Neuron (in vitro differentiated cells): ENCODE results near the gene JAZF1.

Experiments used
- H2AFZ ChIP-seq: one replicate; pipeline ENCODE4 v1.6.1; 2013; ENCODE audit warnings: low read depth, mild to moderate bottlenecking, inconsistent platforms, low read length, moderate library complexity
- H3K27me3 ChIP-seq: one replicate; pipeline ENCODE4 v1.6.1; 2013; ENCODE audit warnings: low read length; ENCODE audit not compliant: insufficient read depth
- H3K36me3 ChIP-seq: one replicate; pipeline ENCODE4 v1.6.1; 2013; ENCODE audit warnings: low read length; ENCODE audit not compliant: insufficient read depth
- H3K4me1 ChIP-seq: one replicate; pipeline ENCODE4 v1.6.1; 2013; ENCODE audit warnings: low read length; ENCODE audit not compliant: insufficient read depth
- H3K4me3 ChIP-seq: 2 replicates; pipeline ENCODE4 v1.5.1; 2013; ENCODE audit warnings: mild to moderate bottlenecking, low read length, moderate library complexity
- H3K9me3 ChIP-seq: one replicate; pipeline ENCODE4 v1.6.1; 2013; ENCODE audit warnings: low read length

JAZF1 gene

DNA sequence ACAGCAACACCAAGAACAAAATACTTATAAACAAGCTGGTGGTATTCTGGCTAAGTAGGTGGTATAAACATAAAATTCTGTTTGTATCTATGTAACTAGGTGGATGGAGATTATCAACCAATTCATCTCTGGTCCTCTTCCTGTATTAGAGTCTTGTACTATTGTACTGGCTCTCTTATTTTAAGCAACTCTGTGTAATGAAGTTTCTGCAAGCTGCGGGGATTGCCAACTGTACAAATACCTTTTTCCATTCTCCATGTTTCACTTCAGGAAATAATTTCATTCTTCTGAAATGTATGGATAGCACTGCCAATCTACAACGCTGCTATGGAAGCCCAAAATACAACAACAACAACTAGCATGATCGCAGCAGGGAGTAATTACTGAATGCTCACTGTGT, 44.8 kb downstream of the JAZF1 start:
- no peak overlapping the region for H3K4me3 ChIP-seq
- H3K4me1 ChIP-seq, result peaks cover 4% of the 10 kb centered on the region
- H2AFZ ChIP-seq, result no peak overlapping the region
- no peaks in the 10 kb centered on the region for H3K27me3 ChIP-seq
- H3K9me3 ChIP-seq, result no peaks in the 10 kb centered on the region
- H3K36me3 ChIP-seq, result no peaks in the 10 kb centered on the region

DNA sequence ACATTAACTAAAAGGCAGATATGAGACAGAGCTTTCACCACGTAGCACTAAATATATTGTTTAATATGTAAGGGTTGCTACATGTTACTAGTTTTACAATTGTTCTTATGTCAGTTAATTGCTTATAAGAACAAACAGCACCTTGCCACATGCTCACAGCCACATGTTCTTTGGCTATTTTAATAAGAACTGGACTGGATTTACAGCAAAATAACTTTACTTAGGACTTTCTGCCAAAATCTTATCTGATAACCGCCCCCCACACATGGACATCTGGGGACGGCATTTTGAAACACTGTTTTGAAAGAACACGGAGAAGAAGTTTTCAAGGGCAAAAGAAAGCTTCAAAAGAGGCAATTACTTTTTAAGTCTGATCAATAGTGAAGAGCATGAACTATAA, 45.3 kb downstream of the JAZF1 start:
- no peaks in the 10 kb centered on the region for H3K9me3 ChIP-seq
- no peaks in the 10 kb centered on the region for H3K27me3 ChIP-seq
- peaks cover 4% of the 10 kb centered on the region for H3K4me1 ChIP-seq
- H3K4me3 ChIP-seq, result no peak overlapping the region
- no peak overlapping the region for H2AFZ ChIP-seq
- H3K36me3 ChIP-seq, result no peaks in the 10 kb centered on the region

DNA sequence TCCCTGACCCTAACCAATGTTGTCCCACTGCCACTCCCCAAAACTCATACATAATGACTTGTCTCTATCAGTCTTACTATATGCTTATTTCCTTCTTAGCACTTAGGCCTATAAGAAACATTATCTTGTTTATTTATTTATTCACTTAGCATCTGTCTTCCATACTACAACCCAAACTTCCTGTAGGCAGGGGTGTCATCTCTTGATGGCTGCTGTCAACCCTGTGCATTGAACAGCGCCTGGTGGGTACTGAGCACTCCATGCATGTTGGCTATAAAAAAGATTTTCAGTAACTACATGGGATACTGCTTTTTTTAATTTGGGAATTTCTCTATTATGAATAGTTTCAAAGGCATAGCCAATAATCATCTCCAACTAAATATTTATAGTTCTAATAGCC, 46.7 kb downstream of the JAZF1 start:
- no peak overlapping the region for H3K4me3 ChIP-seq
- H3K4me1 ChIP-seq, result peaks cover 4% of the 10 kb centered on the region
- H3K9me3 ChIP-seq, result no peaks in the 10 kb centered on the region
- H3K36me3 ChIP-seq, result no peaks in the 10 kb centered on the region
- no peak overlapping the region for H2AFZ ChIP-seq
- H3K27me3 ChIP-seq, result no peaks in the 10 kb centered on the region

DNA sequence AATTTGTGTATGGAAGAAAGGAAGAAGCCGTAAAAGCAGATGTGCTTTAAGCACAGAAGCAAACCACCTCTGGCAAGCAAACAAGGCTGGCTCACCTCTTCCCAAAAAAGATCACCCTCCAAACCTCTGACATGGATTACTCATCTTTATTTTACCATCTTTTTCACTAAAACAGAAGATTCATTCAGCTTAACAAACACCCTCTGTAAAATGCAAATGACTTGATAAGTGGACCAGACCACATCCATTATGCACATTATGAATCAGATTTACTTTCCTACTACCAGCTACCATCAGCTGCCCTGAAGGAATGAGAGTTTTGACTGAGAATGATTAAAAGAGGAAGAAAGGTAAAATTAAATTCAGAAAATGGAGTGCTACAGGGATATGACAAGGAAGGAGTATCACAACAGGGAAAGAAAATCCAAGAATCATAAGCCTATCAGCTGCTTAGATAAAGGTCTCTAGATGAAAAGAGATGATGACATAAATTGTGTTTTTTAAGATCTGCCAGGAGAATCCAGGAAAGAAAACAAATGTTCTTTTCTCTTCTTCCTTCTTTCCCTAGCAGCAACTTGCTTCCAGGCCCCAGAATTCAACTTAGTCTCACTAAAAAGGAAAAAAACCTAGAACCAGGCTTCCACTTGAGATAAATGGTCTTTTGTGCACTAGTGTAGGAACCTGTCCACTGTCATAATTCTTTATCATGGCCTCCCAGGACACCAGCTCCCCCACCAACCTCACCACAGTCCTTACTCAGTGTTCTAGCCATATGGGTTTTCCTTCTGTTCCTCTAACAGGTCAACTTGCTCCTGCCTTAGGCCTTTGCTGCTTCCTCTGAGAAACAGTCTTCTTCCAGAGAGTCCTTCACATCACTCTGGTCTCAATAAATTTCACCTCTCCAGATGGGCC, 47.4 kb downstream of the JAZF1 start:
- no peak overlapping the region for H2AFZ ChIP-seq
- no peaks in the 10 kb centered on the region for H3K9me3 ChIP-seq
- H3K4me1 ChIP-seq, result peaks cover 4% of the 10 kb centered on the region
- H3K27me3 ChIP-seq, result no peaks in the 10 kb centered on the region
- H3K4me3 ChIP-seq, result no peak overlapping the region
- H3K36me3 ChIP-seq, result no peaks in the 10 kb centered on the region

DNA sequence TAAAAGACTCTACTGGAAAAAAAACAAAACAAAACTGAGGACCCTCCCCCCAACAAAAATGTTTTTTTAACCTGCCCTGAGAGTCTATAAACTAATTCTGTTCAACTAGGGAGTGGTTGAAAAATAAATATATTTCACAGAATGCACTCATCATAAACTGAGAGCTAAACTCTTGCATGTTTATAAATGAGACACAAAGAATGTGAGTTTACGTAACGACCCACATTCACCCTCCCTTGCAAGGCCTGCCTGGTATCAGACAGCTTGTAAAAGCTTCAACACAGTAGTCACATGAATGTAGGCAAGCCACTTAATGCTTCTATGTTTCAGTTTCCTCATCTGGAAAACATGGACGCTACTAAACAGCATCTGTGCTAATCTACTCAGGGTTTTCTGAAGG, 50.3 kb downstream of the JAZF1 start:
- H3K27me3 ChIP-seq, result no peaks in the 10 kb centered on the region
- H3K4me3 ChIP-seq, result no peak overlapping the region
- peaks cover 8% of the 10 kb centered on the region for H3K4me1 ChIP-seq
- no peaks in the 10 kb centered on the region for H3K9me3 ChIP-seq
- no peak overlapping the region for H2AFZ ChIP-seq
- no peaks in the 10 kb centered on the region for H3K36me3 ChIP-seq

DNA sequence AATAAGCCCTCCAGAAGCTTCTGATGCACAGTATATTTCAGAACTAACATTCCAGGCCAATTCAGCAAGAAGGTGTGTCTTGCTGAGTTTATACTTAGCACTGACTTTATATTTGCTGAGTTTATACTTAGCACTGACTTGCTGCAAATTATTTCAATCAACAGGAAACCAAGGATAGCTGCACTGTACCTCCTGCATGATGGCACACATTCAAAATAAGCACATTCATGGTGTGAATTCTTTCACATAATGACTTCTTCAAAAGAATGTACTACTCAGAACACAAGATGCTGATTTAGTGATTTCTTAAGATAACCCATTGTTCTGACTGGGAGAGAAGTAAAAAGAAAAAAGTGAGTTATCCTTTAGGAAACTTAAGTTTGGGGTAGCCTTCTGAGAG, 52.0 kb downstream of the JAZF1 start:
- Histone ChIP-seq H3K27me3 (no peaks in the 10 kb centered on the region), H2AFZ (no peak overlapping the region), H3K4me1 (peaks cover 14% of the 10 kb centered on the region), H3K36me3 (no peaks in the 10 kb centered on the region), H3K9me3 (no peaks in the 10 kb centered on the region), H3K4me3 (no peak overlapping the region)

DNA sequence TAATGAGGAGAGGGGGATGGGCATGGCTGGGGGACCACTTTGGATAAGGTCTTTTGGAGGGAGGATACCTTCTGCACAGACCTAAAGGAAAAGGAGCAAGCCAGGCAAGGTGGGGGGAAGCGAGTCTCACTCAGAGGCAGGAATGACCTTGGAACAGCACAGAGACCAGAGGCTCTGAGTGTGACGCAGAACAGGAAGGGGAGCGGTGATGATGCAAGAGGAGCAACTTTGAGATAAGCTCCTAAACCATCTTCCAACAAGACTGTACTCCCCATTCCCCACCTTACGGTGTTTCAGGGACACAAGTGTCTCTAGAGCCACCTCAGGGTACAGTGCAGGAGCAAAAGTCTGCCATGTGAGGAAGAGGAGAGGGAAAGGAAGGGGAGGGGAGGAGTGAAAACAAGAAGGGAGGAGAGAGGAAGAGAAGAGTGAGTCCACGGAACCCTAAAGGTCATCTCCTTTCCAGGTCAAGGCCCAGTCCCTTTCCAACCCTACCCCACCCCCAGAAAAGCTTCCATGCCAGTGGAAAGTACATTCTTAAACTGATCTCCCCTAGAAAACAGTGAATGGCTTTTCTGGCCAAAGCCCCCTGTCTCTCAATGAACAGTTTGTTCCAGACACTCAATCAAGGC, 54.1 kb downstream of the JAZF1 start:
- H3K9me3 ChIP-seq, result no peaks in the 10 kb centered on the region
- no peaks in the 10 kb centered on the region for H3K36me3 ChIP-seq
- no peaks in the 10 kb centered on the region for H3K27me3 ChIP-seq
- H2AFZ ChIP-seq, result no peak overlapping the region
- no peak overlapping the region for H3K4me3 ChIP-seq
- H3K4me1 ChIP-seq, result peaks cover 14% of the 10 kb centered on the region

DNA sequence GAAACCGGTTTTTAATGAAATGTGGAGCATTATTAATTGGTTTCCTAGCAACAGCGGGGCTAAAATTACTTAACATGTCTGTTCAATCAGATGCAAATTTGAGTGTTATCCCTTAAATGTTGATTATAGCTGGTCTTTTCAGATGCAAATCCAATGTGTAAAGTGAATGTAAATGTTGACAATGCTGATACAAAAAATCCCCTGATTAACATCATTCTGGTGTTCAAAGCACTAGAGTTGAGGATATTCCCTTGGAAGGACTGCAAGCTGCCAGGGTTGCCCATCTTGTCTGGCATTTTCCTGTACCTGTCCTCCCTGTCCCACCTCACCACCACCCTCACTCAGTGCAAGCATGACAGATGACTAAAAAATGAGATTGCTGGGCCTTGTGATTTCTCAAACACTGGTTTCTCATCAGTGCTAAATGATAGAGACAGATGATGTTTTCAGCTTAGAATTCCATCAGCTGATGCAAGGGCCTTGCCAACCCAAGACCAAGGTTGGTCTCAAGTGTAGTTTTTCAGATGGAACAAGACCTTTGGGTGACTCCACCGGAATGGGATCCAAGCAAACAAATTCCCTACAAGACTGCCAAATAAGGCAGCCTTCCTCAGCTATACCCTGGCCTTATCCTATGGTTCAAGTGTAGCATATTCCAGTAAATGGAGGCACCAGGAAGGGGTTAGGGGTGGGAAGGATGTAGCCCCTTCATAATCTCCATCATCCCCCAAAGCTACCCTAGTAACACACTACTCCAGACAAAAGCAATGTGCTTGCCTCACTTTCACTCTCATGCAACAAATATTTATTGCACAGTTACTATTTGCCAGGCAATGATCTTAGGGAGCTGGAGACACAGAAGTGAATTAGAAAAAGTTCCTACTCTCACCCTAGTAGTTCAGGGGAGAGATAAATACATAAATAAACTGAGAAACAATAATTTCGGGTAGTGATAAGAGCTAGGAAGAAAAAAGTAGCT, 54.9 kb downstream of the JAZF1 start:
- H3K36me3 ChIP-seq, result no peaks in the 10 kb centered on the region
- H3K9me3 ChIP-seq, result no peaks in the 10 kb centered on the region
- H3K4me1 ChIP-seq, result peaks cover 14% of the 10 kb centered on the region
- H3K4me3 ChIP-seq, result no peak overlapping the region
- no peak overlapping the region for H2AFZ ChIP-seq
- no peaks in the 10 kb centered on the region for H3K27me3 ChIP-seq

DNA sequence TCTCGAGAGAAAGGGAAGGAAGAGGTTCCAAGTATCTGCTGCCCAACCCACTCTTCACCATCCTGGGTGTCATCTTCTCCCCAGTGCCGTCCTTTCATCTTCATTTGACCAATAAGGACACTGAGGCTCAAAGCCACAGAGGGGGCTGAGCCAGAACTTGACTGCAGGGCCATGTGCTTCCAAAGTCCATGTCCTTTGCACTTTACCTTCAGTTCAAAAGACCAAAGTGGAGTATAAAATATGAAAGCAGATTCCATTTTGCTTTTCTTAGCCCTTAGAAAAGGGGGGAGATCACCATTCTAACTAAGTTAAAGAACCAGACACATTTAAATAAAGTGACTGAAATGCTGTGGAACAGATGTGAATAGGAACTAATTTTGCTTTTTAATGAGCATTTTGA, 56.2 kb downstream of the JAZF1 start:
- no peaks in the 10 kb centered on the region for H3K36me3 ChIP-seq
- no peak overlapping the region for H2AFZ ChIP-seq
- H3K4me1 ChIP-seq, result peaks cover 14% of the 10 kb centered on the region
- no peaks in the 10 kb centered on the region for H3K27me3 ChIP-seq
- no peaks in the 10 kb centered on the region for H3K9me3 ChIP-seq
- H3K4me3 ChIP-seq, result no peak overlapping the region

DNA sequence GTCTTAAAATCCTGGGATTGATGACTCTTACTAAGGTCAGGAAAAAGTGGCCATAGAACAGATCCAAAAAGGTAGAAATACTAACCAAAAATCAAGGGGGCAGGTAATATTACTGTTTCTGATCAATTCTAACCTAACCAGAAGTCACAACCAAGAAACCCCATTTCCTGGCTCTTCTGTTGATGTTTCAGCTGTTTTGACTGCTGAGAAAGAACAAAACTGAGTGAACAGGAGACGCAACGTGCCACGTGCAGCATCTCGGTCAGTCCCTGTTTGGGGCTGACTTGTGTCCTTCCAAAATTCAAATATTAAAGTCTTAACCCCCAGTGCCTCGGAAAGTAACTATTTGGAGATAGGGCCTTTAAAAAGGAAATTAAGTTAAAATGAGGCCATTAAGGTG, 56.8 kb downstream of the JAZF1 start:
- Histone ChIP-seq H3K9me3 (no peaks in the 10 kb centered on the region), H3K4me3 (no peak overlapping the region), H3K36me3 (no peaks in the 10 kb centered on the region), H3K27me3 (no peaks in the 10 kb centered on the region), H2AFZ (no peak overlapping the region), H3K4me1 (peaks cover 14% of the 10 kb centered on the region)

DNA sequence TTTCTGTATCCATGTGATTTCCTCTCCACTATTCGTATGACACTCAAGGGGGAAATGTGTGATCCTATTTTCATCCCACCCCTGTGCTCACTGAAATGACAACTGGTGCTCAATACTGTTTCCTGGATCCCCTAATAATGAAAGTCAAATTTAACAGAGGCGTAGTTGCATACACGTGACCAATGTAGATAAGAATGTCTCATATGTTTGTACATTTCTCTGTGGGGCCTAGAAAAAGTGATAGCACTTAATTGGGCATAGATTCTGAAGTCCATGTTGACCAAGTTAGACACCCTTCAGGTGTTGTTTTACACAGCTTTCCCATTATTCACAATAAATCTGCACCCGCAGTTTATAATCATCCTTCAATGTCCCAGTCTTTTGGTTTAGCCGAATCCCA, 59.1 kb downstream of the JAZF1 start:
- Histone ChIP-seq H3K9me3 (no peaks in the 10 kb centered on the region), H3K4me1 (peaks cover 14% of the 10 kb centered on the region), H3K27me3 (no peaks in the 10 kb centered on the region), H2AFZ (no peak overlapping the region), H3K36me3 (no peaks in the 10 kb centered on the region), H3K4me3 (no peak overlapping the region)

DNA sequence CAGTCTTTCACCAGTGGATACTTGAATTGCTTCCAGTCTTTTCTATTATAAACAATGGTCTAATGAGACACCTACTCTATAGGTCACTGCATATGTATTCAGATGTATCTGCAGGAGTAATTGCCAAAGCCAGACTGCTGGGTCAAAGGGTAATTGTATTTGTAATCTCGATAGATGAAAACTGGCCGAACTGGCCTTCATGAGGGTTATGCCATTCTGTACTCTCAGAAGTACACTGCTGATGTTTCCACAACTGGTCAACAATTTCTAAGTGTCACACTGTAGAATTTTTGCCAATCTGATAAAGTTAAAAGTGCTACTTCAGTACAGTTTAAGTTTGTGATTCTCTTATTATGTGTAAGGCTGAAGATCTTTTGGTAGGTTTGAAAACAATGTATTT, 64.6 kb downstream of the JAZF1 start:
- no peaks in the 10 kb centered on the region for H3K36me3 ChIP-seq
- no peak overlapping the region for H2AFZ ChIP-seq
- H3K27me3 ChIP-seq, result peaks cover 3% of the 10 kb centered on the region
- H3K4me3 ChIP-seq, result no peak overlapping the region
- no peaks in the 10 kb centered on the region for H3K9me3 ChIP-seq
- no peaks in the 10 kb centered on the region for H3K4me1 ChIP-seq

DNA sequence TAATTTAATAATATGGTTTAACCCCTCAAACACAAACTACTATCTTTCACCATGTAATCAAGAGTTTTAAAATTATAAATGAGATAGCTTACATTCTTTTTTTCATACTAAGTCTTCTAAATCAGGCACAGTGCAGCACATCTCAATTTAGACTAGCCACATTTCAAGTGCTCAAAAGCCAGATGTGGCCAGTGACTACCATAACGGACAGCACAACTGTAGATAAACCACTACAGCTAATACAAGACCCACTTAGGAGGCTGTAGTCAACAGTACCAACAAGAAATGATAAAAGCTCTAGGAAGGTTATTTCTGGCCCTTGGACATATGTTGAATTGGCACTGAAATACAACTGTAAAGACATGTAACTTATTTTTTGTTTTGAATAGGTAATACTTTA, 65.3 kb downstream of the JAZF1 start:
- Histone ChIP-seq H3K36me3 (no peaks in the 10 kb centered on the region), H3K27me3 (peaks cover 3% of the 10 kb centered on the region), H2AFZ (no peak overlapping the region), H3K9me3 (no peaks in the 10 kb centered on the region), H3K4me3 (no peak overlapping the region), H3K4me1 (no peaks in the 10 kb centered on the region)
